Measurements from ENCODE around the gene ARHGAP42.

DNA sequence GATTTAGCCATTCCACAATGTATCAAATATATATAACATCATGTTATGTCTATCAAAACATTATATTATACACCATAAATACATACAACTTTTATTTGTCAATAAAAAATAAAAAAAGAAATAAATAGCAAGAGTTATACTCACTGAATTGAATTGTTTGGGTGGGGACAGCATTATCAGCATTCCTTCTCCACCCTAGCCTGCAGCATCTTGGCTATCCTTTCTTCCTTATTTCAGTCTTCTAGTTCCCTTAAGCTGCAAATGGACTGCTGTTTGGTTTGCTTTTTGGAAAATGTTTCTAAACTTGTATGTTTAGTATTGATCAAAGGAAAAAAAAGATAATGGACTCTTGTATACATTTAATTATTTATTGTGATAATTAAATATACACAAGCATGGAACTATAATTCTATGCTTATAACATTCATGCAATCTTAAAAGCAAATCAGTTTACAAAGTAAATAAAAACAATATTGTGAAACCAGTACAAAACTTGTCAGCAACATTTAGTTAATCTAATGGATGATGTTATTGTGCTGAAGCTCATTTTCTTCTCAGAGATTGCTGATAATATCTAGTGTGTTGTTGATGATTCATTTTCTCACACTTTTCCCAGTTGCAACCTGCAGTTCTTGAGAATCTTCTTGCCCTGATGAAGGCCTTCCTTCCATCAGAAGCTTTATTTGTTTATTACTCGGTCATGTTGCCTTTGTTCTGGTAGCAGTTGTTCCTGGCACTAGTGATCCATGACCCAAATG, 5.0 kb downstream of the ARHGAP42 start:
- TF ChIP-seq EZH2 (IDR thresholded peaks at IDR 0.05; ENCODE audit: low read length) = no peak
- TF ChIP-seq, protein P1, sequence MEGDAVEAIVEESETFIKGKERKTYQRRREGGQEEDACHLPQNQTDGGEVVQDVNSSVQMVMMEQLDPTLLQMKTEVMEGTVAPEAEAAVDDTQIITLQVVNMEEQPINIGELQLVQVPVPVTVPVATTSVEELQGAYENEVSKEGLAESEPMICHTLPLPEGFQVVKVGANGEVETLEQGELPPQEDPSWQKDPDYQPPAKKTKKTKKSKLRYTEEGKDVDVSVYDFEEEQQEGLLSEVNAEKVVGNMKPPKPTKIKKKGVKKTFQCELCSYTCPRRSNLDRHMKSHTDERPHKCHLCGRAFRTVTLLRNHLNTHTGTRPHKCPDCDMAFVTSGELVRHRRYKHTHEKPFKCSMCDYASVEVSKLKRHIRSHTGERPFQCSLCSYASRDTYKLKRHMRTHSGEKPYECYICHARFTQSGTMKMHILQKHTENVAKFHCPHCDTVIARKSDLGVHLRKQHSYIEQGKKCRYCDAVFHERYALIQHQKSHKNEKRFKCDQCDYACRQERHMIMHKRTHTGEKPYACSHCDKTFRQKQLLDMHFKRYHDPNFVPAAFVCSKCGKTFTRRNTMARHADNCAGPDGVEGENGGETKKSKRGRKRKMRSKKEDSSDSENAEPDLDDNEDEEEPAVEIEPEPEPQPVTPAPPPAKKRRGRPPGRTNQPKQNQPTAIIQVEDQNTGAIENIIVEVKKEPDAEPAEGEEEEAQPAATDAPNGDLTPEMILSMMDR (optimal IDR thresholded peaks at IDR 0.05 in 1 of 3, IDR thresholded peaks at IDR 0.05 in 1 of 3, conservative IDR thresholded peaks at IDR 0.05 in 1 of 3; ENCODE audit: extremely low read depth in 1 of 3, insufficient read depth in 2 of 3, low read length in 3 of 3) = no peak
